ENCODE measurements around the gene HMG20A.
A peak's percentile ranks its signal among the peaks of the same experiment; 100 is the strongest.

Gene HMG20A

GRCh38 chr15:77419836-77420609, 665 bp upstream of the HMG20A start, which contains the start of gene PEAK1:
Gene PEAK1, minus strand, starts transcription at chr15:77420104. Its CDS starts 238,178 bp downstream, at chr15:77181926.
- DNase-seq (ENCODE audit: low spot score): peak; percentile 96
- TF ChIP-seq, protein P1, sequence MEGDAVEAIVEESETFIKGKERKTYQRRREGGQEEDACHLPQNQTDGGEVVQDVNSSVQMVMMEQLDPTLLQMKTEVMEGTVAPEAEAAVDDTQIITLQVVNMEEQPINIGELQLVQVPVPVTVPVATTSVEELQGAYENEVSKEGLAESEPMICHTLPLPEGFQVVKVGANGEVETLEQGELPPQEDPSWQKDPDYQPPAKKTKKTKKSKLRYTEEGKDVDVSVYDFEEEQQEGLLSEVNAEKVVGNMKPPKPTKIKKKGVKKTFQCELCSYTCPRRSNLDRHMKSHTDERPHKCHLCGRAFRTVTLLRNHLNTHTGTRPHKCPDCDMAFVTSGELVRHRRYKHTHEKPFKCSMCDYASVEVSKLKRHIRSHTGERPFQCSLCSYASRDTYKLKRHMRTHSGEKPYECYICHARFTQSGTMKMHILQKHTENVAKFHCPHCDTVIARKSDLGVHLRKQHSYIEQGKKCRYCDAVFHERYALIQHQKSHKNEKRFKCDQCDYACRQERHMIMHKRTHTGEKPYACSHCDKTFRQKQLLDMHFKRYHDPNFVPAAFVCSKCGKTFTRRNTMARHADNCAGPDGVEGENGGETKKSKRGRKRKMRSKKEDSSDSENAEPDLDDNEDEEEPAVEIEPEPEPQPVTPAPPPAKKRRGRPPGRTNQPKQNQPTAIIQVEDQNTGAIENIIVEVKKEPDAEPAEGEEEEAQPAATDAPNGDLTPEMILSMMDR (IDR thresholded peaks at IDR 0.05; ENCODE audit: extremely low read depth, missing control alignments): no peak

- DNase-seq (ENCODE audit: low spot score): no peak
- TF ChIP-seq, protein P1 (IDR thresholded peaks at IDR 0.05; ENCODE audit: extremely low read depth, missing control alignments): no peak
Observed at GRCh38 chr15:77421370-77421700, 647 bp downstream of the HMG20A start.

DNA sequence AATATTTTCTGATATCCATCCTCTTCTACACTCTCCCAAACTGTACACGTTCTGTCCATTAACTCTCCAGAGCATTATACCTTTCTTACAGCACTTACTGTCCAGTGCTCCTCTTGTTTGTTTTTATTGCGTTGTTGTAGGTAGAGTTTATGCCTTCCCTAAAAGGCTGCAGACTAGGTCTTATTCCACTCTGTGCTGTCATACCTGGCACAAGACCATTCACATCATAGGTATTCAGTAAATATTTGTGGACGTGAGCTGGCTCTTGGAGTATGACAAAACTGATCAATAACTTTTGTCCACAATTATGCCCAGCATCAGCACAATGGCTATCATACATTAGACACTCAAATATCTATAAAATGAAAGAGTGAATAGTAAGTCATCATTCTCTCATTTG, 4.4 kb downstream of the HMG20A start:
- TF ChIP-seq, protein P1 (IDR thresholded peaks at IDR 0.05; ENCODE audit: extremely low read depth, missing control alignments): no peak

DNA sequence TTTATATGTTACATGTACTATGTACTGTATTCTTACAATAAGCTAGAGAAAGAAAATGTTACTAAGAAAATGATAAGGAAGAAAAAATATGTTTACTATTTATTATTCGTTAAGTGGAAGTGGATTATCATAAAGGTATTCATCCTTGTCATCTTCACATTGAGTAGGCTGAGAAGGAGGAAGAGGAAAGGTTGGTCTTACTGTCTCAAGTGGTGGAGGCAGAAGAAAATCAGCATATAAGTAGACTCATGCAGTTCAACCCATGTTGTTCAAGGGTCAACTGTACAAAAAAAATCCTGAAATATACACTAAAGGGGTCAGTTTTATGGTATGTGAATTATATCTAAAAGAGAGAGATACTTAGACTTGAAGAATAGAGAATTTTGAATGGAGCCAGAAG, 5.7 kb downstream of the HMG20A start:
- TF ChIP-seq, protein P1 (IDR thresholded peaks at IDR 0.05; ENCODE audit: extremely low read depth, missing control alignments): no peak

More for the DNA sequence above, 4.4 kb downstream of the HMG20A start:
- DNase-seq (ENCODE audit: low spot score): no peak

GRCh38 chr15:77426871-77427270, 6.2 kb downstream of the HMG20A start:
- TF ChIP-seq, protein P1 (IDR thresholded peaks at IDR 0.05; ENCODE audit: extremely low read depth, missing control alignments): no peak
- DNase-seq (ENCODE audit: low spot score): no peak

More for the DNA sequence above, 5.7 kb downstream of the HMG20A start:
- no peak for DNase-seq (ENCODE audit: low spot score)

DNA sequence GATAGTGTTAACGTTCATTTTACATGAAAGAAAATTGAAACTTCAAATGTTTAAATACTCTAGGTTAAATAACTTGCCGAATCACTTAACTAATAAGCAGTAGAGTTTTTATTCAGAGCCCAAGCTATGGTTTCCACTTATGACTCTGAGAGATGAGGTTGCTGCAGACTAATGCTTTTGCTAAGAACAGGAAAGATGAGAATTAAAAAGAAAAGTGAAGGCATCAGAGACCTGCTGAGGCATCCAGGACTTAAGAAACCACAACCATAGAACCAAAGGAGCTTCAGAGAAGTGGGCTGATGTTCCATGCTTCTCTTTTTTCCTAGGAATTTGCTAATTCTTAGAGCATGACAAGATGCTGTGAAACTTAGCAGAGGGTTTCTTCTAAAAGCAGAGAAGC, 9.5 kb downstream of the HMG20A start:
- TF ChIP-seq, protein P1 (IDR thresholded peaks at IDR 0.05; ENCODE audit: extremely low read depth, missing control alignments): no peak
- peak; percentile 23 for DNase-seq (ENCODE audit: low spot score)

DNA sequence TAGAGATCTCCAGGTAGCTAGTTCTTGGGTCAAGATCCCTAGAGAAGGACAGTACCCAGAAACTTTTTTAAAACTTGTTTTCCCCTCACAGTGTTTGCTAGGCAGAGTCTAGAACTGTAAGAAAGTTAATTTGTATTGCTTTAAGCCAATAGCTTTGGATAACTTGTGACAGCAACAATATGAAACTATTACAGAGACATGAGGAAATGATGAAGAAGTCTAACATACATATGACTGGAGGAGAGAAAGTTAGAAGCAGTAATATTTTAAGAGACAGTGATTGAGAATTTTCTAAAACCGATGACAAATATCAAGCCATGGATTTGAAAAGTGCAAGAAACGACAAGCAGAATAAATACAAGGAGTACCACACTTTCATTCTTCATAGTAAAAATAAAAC, 10.0 kb downstream of the HMG20A start:
- TF ChIP-seq, protein P1 (IDR thresholded peaks at IDR 0.05; ENCODE audit: extremely low read depth, missing control alignments): no peak

More for the DNA sequence above, 10.0 kb downstream of the HMG20A start:
- DNase-seq (ENCODE audit: low spot score): no peak
